ENCODE measurements around the gene RBL1. TPM values are rescaled to one million over a fixed set of nuclear protein-coding genes. Genes with fewer than 3 reads are reported as not detected.

The RBL1 gene
- total RNA-seq, 1 donor from 2014 or later = 1.9 TPM

GRCh38 chr20:37095108-37095598 lies 644 bp downstream of the RBL1 start:
- Histone ChIP-seq H3K36me3 (no peaks in the 10 kb centered on the region), H3K4me3 (peak overlapping the region; percentile 79 to 89), H3K9me3 (no peaks in the 10 kb centered on the region), H3K27me3 (no peaks in the 10 kb centered on the region), H3K4me1 (peaks cover 5 to 9% of the 10 kb centered on the region in 2 donors), H3K27ac (peak overlapping the region; percentile 64 to 69)
- intact Hi-C loops (cut with DNase I) = no loop called here
- no peak for TF ChIP-seq CTCF (IDR thresholded peaks at IDR 0.05)
- DNase-seq (ENCODE audit: low spot score in 2 of 2) = no peak

- no peak for TF ChIP-seq CTCF (IDR thresholded peaks at IDR 0.05)
- H3K27me3 ChIP-seq = no peaks in the 10 kb centered on the region
- H3K36me3 ChIP-seq = peaks cover 3 to 7% of the 10 kb centered on the region in 2 donors
- no peak overlapping the region for H3K27ac ChIP-seq
- no peak overlapping the region for H3K4me3 ChIP-seq
- no peaks in the 10 kb centered on the region for H3K9me3 ChIP-seq
- peaks cover 5 to 9% of the 10 kb centered on the region in 2 donors for H3K4me1 ChIP-seq
- intact Hi-C loops (cut with DNase I) = no loop called here
- no peak for DNase-seq (ENCODE audit: low spot score in 2 of 2)
These were observed 5.4 kb downstream of the RBL1 start for GRCh38 chr20:37090407-37090806.

- no peaks in the 10 kb centered on the region for H3K4me1 ChIP-seq
- intact Hi-C loops (cut with DNase I) = no loop called here
- H3K36me3 ChIP-seq = peaks cover 0 to 5% of the 10 kb centered on the region in 2 donors
- H3K9me3 ChIP-seq = no peaks in the 10 kb centered on the region
- DNase-seq (ENCODE audit: low spot score in 2 of 2) = no peak
- H3K27me3 ChIP-seq = no peaks in the 10 kb centered on the region
- no peak overlapping the region for H3K27ac ChIP-seq
- H3K4me3 ChIP-seq = no peak overlapping the region
- no peak for TF ChIP-seq CTCF (IDR thresholded peaks at IDR 0.05)
These were observed 14.0 kb downstream of the RBL1 start for GRCh38 chr20:37081717-37082289.

- TF ChIP-seq CTCF (IDR thresholded peaks at IDR 0.05) = no peak
- no peaks in the 10 kb centered on the region for H3K9me3 ChIP-seq
- DNase-seq (ENCODE audit: low spot score in 2 of 2) = no peak
- H3K4me1 ChIP-seq = no peaks in the 10 kb centered on the region
- H3K27me3 ChIP-seq = no peaks in the 10 kb centered on the region
- H3K4me3 ChIP-seq = no peak overlapping the region
- intact Hi-C loops (cut with DNase I) = no loop called here
- H3K27ac ChIP-seq = no peak overlapping the region
- H3K36me3 ChIP-seq = no peaks in the 10 kb centered on the region
These were observed 18.8 kb downstream of the RBL1 start for GRCh38 chr20:37077009-37077408.

- no peak overlapping the region for H3K27ac ChIP-seq
- no peak for TF ChIP-seq CTCF (IDR thresholded peaks at IDR 0.05)
- intact Hi-C loops (cut with DNase I) = no loop called here
- H3K27me3 ChIP-seq = no peaks in the 10 kb centered on the region
- no peaks in the 10 kb centered on the region for H3K36me3 ChIP-seq
- H3K4me1 ChIP-seq = no peaks in the 10 kb centered on the region
- no peaks in the 10 kb centered on the region for H3K9me3 ChIP-seq
- no peak for DNase-seq (ENCODE audit: low spot score in 2 of 2)
- H3K4me3 ChIP-seq = no peak overlapping the region
These were observed 19.7 kb downstream of the RBL1 start for GRCh38 chr20:37075932-37076685.
